ENCODE data around the gene ADGRB3.
A peak's percentile ranks its signal among the peaks of the same experiment; 100 is the strongest.
"Not testable (repeated sequence)": the region's sequence is repeated elsewhere in the genome, so short reads cannot be mapped to it uniquely, and the experiment has no call there.

ADGRB3 gene

GRCh38 chr6:68852791-68853190, 217.7 kb downstream of the ADGRB3 start:
- no peak for DNase-seq

GRCh38 chr6:68859233-68859632, 224.2 kb downstream of the ADGRB3 start:
- no peak for DNase-seq

- no peak for DNase-seq
Observed at GRCh38 chr6:68868646-68869045, 233.6 kb downstream of the ADGRB3 start.

- no peak for DNase-seq
Observed at GRCh38 chr6:68873236-68873635, 238.2 kb downstream of the ADGRB3 start.

GRCh38 chr6:68874747-68875146, 239.7 kb downstream of the ADGRB3 start:
- DNase-seq, result no peak

GRCh38 chr6:68875403-68875802, 240.3 kb downstream of the ADGRB3 start:
- no peak for DNase-seq

- DNase-seq, result no peak
Observed at GRCh38 chr6:68876792-68877493, 241.9 kb downstream of the ADGRB3 start.

GRCh38 chr6:68880050-68880813, 245.2 kb downstream of the ADGRB3 start:
- DNase-seq, result no peak

GRCh38 chr6:68883325-68883724, 248.2 kb downstream of the ADGRB3 start:
- not testable (repeated sequence) for DNase-seq

GRCh38 chr6:68891419-68891818, 256.3 kb downstream of the ADGRB3 start:
- no peak for DNase-seq

- no peak for DNase-seq
Observed at GRCh38 chr6:68892452-68892851, 257.4 kb downstream of the ADGRB3 start.

- DNase-seq, result no peak
Observed at GRCh38 chr6:68895929-68896328, 260.8 kb downstream of the ADGRB3 start.

- DNase-seq, result no peak
Observed at GRCh38 chr6:68901044-68901443, 266.0 kb downstream of the ADGRB3 start.

GRCh38 chr6:68911334-68911733, 276.3 kb downstream of the ADGRB3 start:
- no peak for DNase-seq

GRCh38 chr6:68911811-68912210, 276.7 kb downstream of the ADGRB3 start:
- DNase-seq, result no peak

- not testable (repeated sequence) for DNase-seq
Observed at GRCh38 chr6:68912805-68913204, 277.7 kb downstream of the ADGRB3 start.

- no peak for DNase-seq
Observed at GRCh38 chr6:68915586-68915985, 280.5 kb downstream of the ADGRB3 start.

- DNase-seq, result no peak
Observed at GRCh38 chr6:68919537-68919936, 284.5 kb downstream of the ADGRB3 start.

GRCh38 chr6:68941345-68941744, 306.3 kb downstream of the ADGRB3 start:
- no peak for DNase-seq

GRCh38 chr6:68947721-68948120, 312.6 kb downstream of the ADGRB3 start:
- no peak for DNase-seq

GRCh38 chr6:68951270-68951669, 316.2 kb downstream of the ADGRB3 start:
- no peak for DNase-seq

GRCh38 chr6:68958327-68958726, 323.2 kb downstream of the ADGRB3 start:
- DNase-seq, result no peak

- peak; percentile 12 for DNase-seq
Observed at GRCh38 chr6:68967549-68968300, 332.6 kb downstream of the ADGRB3 start.

- DNase-seq, result no peak
Observed at GRCh38 chr6:68968301-68968649, 333.2 kb downstream of the ADGRB3 start.

Measured in KG1 (cell line).